ENCODE data around the gene ISM1.
"Not testable (repeated sequence)": the region's sequence is repeated elsewhere in the genome, so short reads cannot be mapped to it uniquely, and the experiment has no call there.

ISM1 gene

GRCh38 chr20:13221673-13222318, 722 bp downstream of the ISM1 start:
- no peak for DNase-seq

- DNase-seq, result no peak
Measured at GRCh38 chr20:13222319-13222716, 1.2 kb downstream of the ISM1 start.

- no peak for DNase-seq
Measured at GRCh38 chr20:13223736-13224520, 2.9 kb downstream of the ISM1 start.

- DNase-seq, result no peak
Measured at GRCh38 chr20:13226367-13226766, 5.3 kb downstream of the ISM1 start.

- no peak for DNase-seq
Measured at GRCh38 chr20:13228771-13229170, 7.7 kb downstream of the ISM1 start.

- DNase-seq, result no peak
Measured at GRCh38 chr20:13229538-13229937, 8.5 kb downstream of the ISM1 start.

- no peak for DNase-seq
Measured at GRCh38 chr20:13231031-13231752, 10.1 kb downstream of the ISM1 start.

- no peak for DNase-seq
Measured at GRCh38 chr20:13232999-13233398, 11.9 kb downstream of the ISM1 start.

- DNase-seq, result no peak
Measured at GRCh38 chr20:13234961-13235360, 13.9 kb downstream of the ISM1 start.

- not testable (repeated sequence) for DNase-seq
Measured at GRCh38 chr20:13236360-13236759, 15.3 kb downstream of the ISM1 start.

GRCh38 chr20:13236990-13237720, 16.1 kb downstream of the ISM1 start:
- no peak for DNase-seq

GRCh38 chr20:13238001-13238653, 17.1 kb downstream of the ISM1 start:
- no peak for DNase-seq

- no peak for DNase-seq
Measured at GRCh38 chr20:13243826-13244376, 22.8 kb downstream of the ISM1 start.

GRCh38 chr20:13245250-13245723, 24.2 kb downstream of the ISM1 start:
- DNase-seq, result no peak

- no peak for DNase-seq
Measured at GRCh38 chr20:13249118-13249797, 28.2 kb downstream of the ISM1 start.

- DNase-seq, result no peak
Measured at GRCh38 chr20:13249798-13250170, 28.7 kb downstream of the ISM1 start.

- no peak for DNase-seq
Measured at GRCh38 chr20:13250251-13250650, 29.2 kb downstream of the ISM1 start.

- no peak for DNase-seq
Measured at GRCh38 chr20:13251106-13251903, 30.2 kb downstream of the ISM1 start.

- no peak for DNase-seq
Measured at GRCh38 chr20:13251904-13252297, 30.8 kb downstream of the ISM1 start.

- no peak for DNase-seq
Measured at GRCh38 chr20:13255356-13255755, 34.3 kb downstream of the ISM1 start.

GRCh38 chr20:13256606-13257005, 35.5 kb downstream of the ISM1 start:
- DNase-seq, result no peak

Measured in cerebellar nuclear complex (tissue), 1 donor.